HepG2 (cell line): ENCODE data around the gene GCHFR. TPM values are rescaled to one million over a fixed set of nuclear protein-coding genes. Genes with fewer than 3 reads are reported as not detected.

Experiments
- DMTF1 ChIP-seq: sonication (generic); formaldehyde crosslinking; IDR thresholded peaks from 2 replicates; pipeline ENCODE4 v1.4.0; 2020; ENCODE audit warnings: mild to moderate bottlenecking, missing genetic modification reagents
- EP300 ChIP-seq, 3 experiments: sonication (generic) in 1 of 3; formaldehyde crosslinking in 1 of 3; IDR thresholded peaks; 2 replicates each; pipeline versions ENCODE4 v1.5.1 to v1.6.1; 2011 to 2020; ENCODE audit warnings: low read depth in 2 of 3, low read length in 2 of 3, borderline replicate concordance in 1 of 3, improper control_type of control experiment in 1 of 3, mild to moderate bottlenecking in 1 of 3, missing genetic modification reagents in 1 of 3, moderate library complexity in 1 of 3
- FOXA1 ChIP-seq, 2 experiments: fragments of 450-650 bp in 1 of 2; sonication (generic) in 1 of 2; formaldehyde crosslinking in 1 of 2; IDR thresholded peaks; 2 replicates each; pipeline versions ENCODE4 v1.4.0 to v1.6.1; 2016 to 2020; ENCODE audit warnings: missing genetic modification reagents in 1 of 2
- FOXK2 ChIP-seq: fragments of 450-650 bp; IDR thresholded peaks from 2 replicates; pipeline ENCODE4 v1.6.1; 2016
- HBP1 ChIP-seq: IDR thresholded peaks from 2 replicates; pipeline ENCODE4 v1.6.1; 2016; ENCODE audit warnings: low read depth, control low read depth
- HDAC1 ChIP-seq: sonication (generic); formaldehyde crosslinking; IDR thresholded peaks from 2 replicates; pipeline ENCODE4 v1.5.1; 2020; ENCODE audit warnings: mild to moderate bottlenecking, missing genetic modification reagents
- JUN ChIP-seq: sonication (generic); formaldehyde crosslinking; IDR thresholded peaks from 2 replicates; pipeline ENCODE4 v1.4.0; 2020; ENCODE audit warnings: mild to moderate bottlenecking, missing genetic modification reagents
- MIER3 ChIP-seq: IDR thresholded peaks from 2 replicates; pipeline ENCODE4 v1.6.1; 2016; ENCODE audit warnings: missing compliant biosample characterization, borderline replicate concordance
- NR2F2 ChIP-seq: IDR thresholded peaks from 2 replicates; pipeline ENCODE4 v1.6.1; 2012; ENCODE audit warnings: low read depth, inconsistent platforms, borderline replicate concordance
- PBX3 ChIP-seq: sonication (generic); formaldehyde crosslinking; IDR thresholded peaks from 2 replicates; pipeline ENCODE4 v1.8.1; 2023; ENCODE audit warnings: missing genetic modification reagents, inconsistent platforms, borderline replicate concordance
- SIX1 ChIP-seq: sonication (generic); formaldehyde crosslinking; IDR thresholded peaks from 2 replicates; pipeline ENCODE4 v1.4.0; 2020; ENCODE audit warnings: missing genetic modification reagents, borderline replicate concordance
- STAG1 ChIP-seq: sonication (generic); formaldehyde crosslinking; IDR thresholded peaks from 2 replicates; pipeline ENCODE4 v1.4.0; 2020; ENCODE audit warnings: missing genetic modification reagents
- ZNF317 ChIP-seq: sonication (generic); formaldehyde crosslinking; IDR thresholded peaks from 2 replicates; pipeline ENCODE4 v1.5.0; 2020; ENCODE audit warnings: mild to moderate bottlenecking, missing genetic modification reagents
- ZNF432 ChIP-seq: sonication (generic); formaldehyde crosslinking; IDR thresholded peaks from 2 replicates; pipeline ENCODE4 v1.5.0; 2020; ENCODE audit warnings: missing genetic modification reagents, mild to moderate bottlenecking, borderline replicate concordance
- ZNF550 ChIP-seq: sonication (generic); formaldehyde crosslinking; IDR thresholded peaks from 2 replicates; pipeline ENCODE4 v1.4.0; 2020; ENCODE audit warnings: mild to moderate bottlenecking, missing genetic modification reagents, borderline replicate concordance
- ZNF777 ChIP-seq: sonication (generic); formaldehyde crosslinking; IDR thresholded peaks from 2 replicates; pipeline ENCODE4 v1.4.0; 2020; ENCODE audit warnings: missing genetic modification reagents
- polyA plus RNA-seq, 8 experiments: library from polyadenylated mRNA; depleted of rRNA in 3 of 8; stranded (reverse) in 7 of 8; unstranded in 1 of 8; fragments of >200 nt; fragmentation: Illumina TruSeq in 4 of 8; extraction: Trizol in 4 of 8; gene quantifications; 2 replicates each; pipeline versions ENCODE4 v1.2.1 to v1.2.3, GENCODE V29; 2011 to 2016; ENCODE audit warnings: low read depth in 4 of 8, missing spikeins in 1 of 8, mixed read lengths in 1 of 8; ENCODE audit not compliant: insufficient read depth in 1 of 8
- total RNA-seq, 5 experiments: library from RNA; depleted of rRNA; stranded (reverse); fragments of >200 nt; fragmentation: Illumina TruSeq; extraction: Trizol; gene quantifications; 2 replicates each; pipeline ENCODE4 v1.2.3, GENCODE V29; 2016; ENCODE audit warnings: low read depth in 1 of 5
- TF ChIP-seq, protein P1 (sequence below): fragments of 450-650 bp; IDR thresholded peaks from 2 replicates; pipeline ENCODE4 v1.6.1; 2017
- TF ChIP-seq, protein P2 (sequence below): sonication (generic); formaldehyde crosslinking; conservative IDR thresholded peaks from 2 replicates; pipeline ENCODE4 v1.4.0; 2020; ENCODE audit warnings: mild to moderate bottlenecking, missing genetic modification reagents, moderate library complexity

GCHFR gene
- total and polyA plus RNA-seq, 2 of the 13 experiments (the other 11 are each of a cell fraction or from before 2014, with no cell fraction given) = 51.5 to 92.4 TPM

DNA sequence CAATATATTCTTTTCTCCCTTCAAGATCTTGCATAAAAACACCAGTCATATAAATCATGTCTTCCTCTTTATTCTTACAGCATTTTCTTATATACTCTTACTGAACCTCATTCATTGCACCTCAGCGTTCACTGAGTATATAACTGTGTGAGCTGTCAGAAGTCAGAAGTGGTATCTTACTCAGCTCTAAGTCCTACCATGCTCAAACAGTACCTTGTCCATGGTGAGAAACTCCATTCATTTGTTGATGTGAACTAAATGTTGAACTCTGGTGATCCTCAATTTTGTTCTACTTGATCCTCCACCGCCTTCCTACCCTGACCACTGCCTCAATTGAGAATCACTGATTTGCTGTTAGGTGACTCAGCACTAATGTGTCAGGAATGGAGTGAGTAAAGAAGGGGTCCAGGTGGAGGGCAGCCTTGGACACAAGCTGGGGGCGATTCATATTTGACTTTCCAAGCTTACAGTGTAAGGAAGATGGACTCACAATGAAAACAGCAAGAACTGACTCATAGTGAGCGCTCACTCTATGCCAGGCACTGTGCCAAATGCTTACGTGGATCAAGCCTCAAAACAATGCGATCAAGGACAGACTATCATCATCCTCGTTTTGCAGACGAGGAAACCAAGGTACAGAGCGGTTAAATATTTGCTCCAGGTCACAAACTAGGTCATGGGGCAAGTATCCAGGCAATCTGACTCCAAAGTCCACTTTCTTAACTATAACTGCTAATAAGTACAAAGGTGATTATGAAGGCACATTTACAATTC, 29.5 kb downstream of the GCHFR start (continued):
- TF ChIP-seq, protein P1, sequence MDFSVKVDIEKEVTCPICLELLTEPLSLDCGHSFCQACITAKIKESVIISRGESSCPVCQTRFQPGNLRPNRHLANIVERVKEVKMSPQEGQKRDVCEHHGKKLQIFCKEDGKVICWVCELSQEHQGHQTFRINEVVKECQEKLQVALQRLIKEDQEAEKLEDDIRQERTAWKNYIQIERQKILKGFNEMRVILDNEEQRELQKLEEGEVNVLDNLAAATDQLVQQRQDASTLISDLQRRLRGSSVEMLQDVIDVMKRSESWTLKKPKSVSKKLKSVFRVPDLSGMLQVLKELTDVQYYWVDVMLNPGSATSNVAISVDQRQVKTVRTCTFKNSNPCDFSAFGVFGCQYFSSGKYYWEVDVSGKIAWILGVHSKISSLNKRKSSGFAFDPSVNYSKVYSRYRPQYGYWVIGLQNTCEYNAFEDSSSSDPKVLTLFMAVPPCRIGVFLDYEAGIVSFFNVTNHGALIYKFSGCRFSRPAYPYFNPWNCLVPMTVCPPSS = no peak
- TF ChIP-seq FOXA1 (IDR thresholded peaks at IDR 0.05) (no peak), FOXA1 (CRISPR knock-in tag; IDR thresholded peaks at IDR 0.05) (peak; percentile 13; the same call in 1 of the 2 replicates), ZNF550 (no peak), MIER3 (CRISPR knock-in tag) (peak; percentile 75; the same call in 1 of the 2 replicates), PBX3 (CRISPR knock-in tag) (no peak), HDAC1 (CRISPR knock-in tag) (peak; percentile 58; the same call in 1 of the 2 replicates), JUN (CRISPR knock-in tag) (peak; percentile 31; the same call in 1 of the 2 replicates), HBP1 (CRISPR knock-in tag) (no peak), ZNF317 (CRISPR knock-in tag) (peak; percentile 94), DMTF1 (CRISPR knock-in tag) (no peak), STAG1 (CRISPR knock-in tag) (no peak), ZNF777 (CRISPR knock-in tag) (no peak), NR2F2 (peak; percentile 86), EP300 (IDR thresholded peaks at IDR 0.05; ENCODE audit: low read depth in 2 of 2, low read length in 2 of 2) (peak in 1 of 2 experiments; percentile 84; a peak in 2 of 4 replicates), EP300 (CRISPR knock-in tag; IDR thresholded peaks at IDR 0.05; ENCODE audit: borderline replicate concordance) (peak; percentile 45), FOXK2 (peak; percentile 29; the same call in 1 of the 2 replicates), ZNF432 (CRISPR knock-in tag) (no peak), SIX1 (CRISPR knock-in tag) (no peak)
- TF ChIP-seq, protein P2, sequence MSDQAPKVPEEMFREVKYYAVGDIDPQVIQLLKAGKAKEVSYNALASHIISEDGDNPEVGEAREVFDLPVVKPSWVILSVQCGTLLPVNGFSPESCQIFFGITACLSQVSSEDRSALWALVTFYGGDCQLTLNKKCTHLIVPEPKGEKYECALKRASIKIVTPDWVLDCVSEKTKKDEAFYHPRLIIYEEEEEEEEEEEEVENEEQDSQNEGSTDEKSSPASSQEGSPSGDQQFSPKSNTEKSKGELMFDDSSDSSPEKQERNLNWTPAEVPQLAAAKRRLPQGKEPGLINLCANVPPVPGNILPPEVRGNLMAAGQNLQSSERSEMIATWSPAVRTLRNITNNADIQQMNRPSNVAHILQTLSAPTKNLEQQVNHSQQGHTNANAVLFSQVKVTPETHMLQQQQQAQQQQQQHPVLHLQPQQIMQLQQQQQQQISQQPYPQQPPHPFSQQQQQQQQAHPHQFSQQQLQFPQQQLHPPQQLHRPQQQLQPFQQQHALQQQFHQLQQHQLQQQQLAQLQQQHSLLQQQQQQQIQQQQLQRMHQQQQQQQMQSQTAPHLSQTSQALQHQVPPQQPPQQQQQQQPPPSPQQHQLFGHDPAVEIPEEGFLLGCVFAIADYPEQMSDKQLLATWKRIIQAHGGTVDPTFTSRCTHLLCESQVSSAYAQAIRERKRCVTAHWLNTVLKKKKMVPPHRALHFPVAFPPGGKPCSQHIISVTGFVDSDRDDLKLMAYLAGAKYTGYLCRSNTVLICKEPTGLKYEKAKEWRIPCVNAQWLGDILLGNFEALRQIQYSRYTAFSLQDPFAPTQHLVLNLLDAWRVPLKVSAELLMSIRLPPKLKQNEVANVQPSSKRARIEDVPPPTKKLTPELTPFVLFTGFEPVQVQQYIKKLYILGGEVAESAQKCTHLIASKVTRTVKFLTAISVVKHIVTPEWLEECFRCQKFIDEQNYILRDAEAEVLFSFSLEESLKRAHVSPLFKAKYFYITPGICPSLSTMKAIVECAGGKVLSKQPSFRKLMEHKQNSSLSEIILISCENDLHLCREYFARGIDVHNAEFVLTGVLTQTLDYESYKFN (CRISPR knock-in tag) = peak; percentile 94
